T-helper 9 cell (primary cell): ENCODE measurements around the gene LXN.
A peak's percentile ranks its signal among the peaks of the same experiment; 100 is the strongest.
"Not testable (repeated sequence)": the region's sequence is repeated elsewhere in the genome, so short reads cannot be mapped to it uniquely, and the experiment has no call there.

ENCODE experiments used
- DNase-seq: peaks from one replicate; pipeline ENCODE4 v3.0.0-alpha.2; 2020
- total RNA-seq, 2 donors: gene quantifications; one replicate each; lab custom pipeline; 2026; lab: John Stamatoyannopoulos, UW

LXN gene
- total RNA-seq: 1.9 to 8.4 reads per million in 2 donors

- peak; percentile 74 for DNase-seq
Observed at GRCh38 chr3:158672215-158673176, at the start of gene LXN. Gene LXN (minus strand): TSS chr3:158672648. CDS start chr3:158672478, 170 bp downstream.

- no peak for DNase-seq
Observed at GRCh38 chr3:158722108-158722507, 49.7 kb upstream of the LXN start.

GRCh38 chr3:158718490-158719170 lies 46.2 kb upstream of the LXN start:
- DNase-seq: no peak

GRCh38 chr3:158717576-158717975 lies 45.1 kb upstream of the LXN start:
- no peak for DNase-seq

GRCh38 chr3:158713094-158713499 lies 40.6 kb upstream of the LXN start:
- DNase-seq: no peak

- no peak for DNase-seq
Observed at GRCh38 chr3:158712443-158712842, 40.0 kb upstream of the LXN start.

- DNase-seq: no peak
Observed at GRCh38 chr3:158711886-158712285, 39.4 kb upstream of the LXN start.

- DNase-seq: no peak
Observed at GRCh38 chr3:158710601-158711000, 38.2 kb upstream of the LXN start.

- no peak for DNase-seq
Observed at GRCh38 chr3:158709666-158710083, 37.2 kb upstream of the LXN start.

GRCh38 chr3:158703566-158703965 lies 31.1 kb upstream of the LXN start:
- DNase-seq: no peak

GRCh38 chr3:158702815-158703481 lies 30.5 kb upstream of the LXN start:
- DNase-seq: no peak

GRCh38 chr3:158701420-158702065 lies 29.1 kb upstream of the LXN start:
- DNase-seq: no peak

GRCh38 chr3:158700559-158700958 lies 28.1 kb upstream of the LXN start:
- DNase-seq: no peak

GRCh38 chr3:158696618-158697017 lies 24.2 kb upstream of the LXN start:
- no peak for DNase-seq

- not testable (repeated sequence) for DNase-seq
Observed at GRCh38 chr3:158693866-158694456, 21.5 kb upstream of the LXN start.

GRCh38 chr3:158685159-158685558 lies 12.7 kb upstream of the LXN start:
- no peak for DNase-seq

GRCh38 chr3:158683230-158683962 lies 10.9 kb upstream of the LXN start:
- DNase-seq: no peak

GRCh38 chr3:158680861-158681260 lies 8.4 kb upstream of the LXN start:
- no peak for DNase-seq

- no peak for DNase-seq
Observed at GRCh38 chr3:158679547-158680000, 7.1 kb upstream of the LXN start.

- DNase-seq: no peak
Observed at GRCh38 chr3:158678687-158679086, 6.2 kb upstream of the LXN start.

- no peak for DNase-seq
Observed at GRCh38 chr3:158671821-158672214, 630 bp downstream of the LXN start.
